HepG2 (cell line): ENCODE measurements around the gene TRIM44. TPM values are rescaled to one million over a fixed set of nuclear protein-coding genes. Genes with fewer than 3 reads are reported as not detected.
A peak's percentile ranks its signal among the peaks of the same experiment; 100 is the strongest.

Experiments used
- ATAC-seq: fragments of 200-7000 bp; cut with Tn5 transposase; 3 replicates; pipeline ENCODE4 v1.9.1; 2020; ENCODE audit warnings: mild to moderate bottlenecking, moderate library complexity
- BruUV-seq: library from RNA; stranded (reverse); fragments of 400-500 nt; replicated peaks from 2 replicates; lab custom pipeline; 2021; lab: Mats Ljungman, UMichigan
- CTCF ChIA-PET: fragments of 300-600 bp; formaldehyde crosslinking; extraction: SDS; loops from one replicate; lab custom pipeline; 2021; ENCODE audit warnings: low total read pairs, inconsistent platforms, low intra/inter-chr PET ratio; lab: Yijun Ruan, JAX
- POLR2A ChIA-PET: fragments of 350-600 bp; sonication (Branson Sonifier 250); formaldehyde crosslinking; loops from one replicate; lab custom pipeline; 2020; ENCODE audit warnings: antibody characterized with exemption, inconsistent platforms; lab: Yijun Ruan, JAX
- DNase-seq: peaks from one replicate; pipeline ENCODE4 v3.0.0-alpha.2; 2015; ENCODE audit warnings: low spot score
- FAIRE-seq: peaks from 3 replicates; lab custom pipeline; 2011; peaks lifted over from hg19 to GRCh38; lab: Jason Lieb, UNC
- H2AFZ ChIP-seq: one replicate; pipeline ENCODE4 v1.6.1; 2011; ENCODE audit warnings: low read length, inconsistent platforms
- H3K27ac ChIP-seq: fragments of 300-600 bp; 3 replicates; pipeline ENCODE4 v1.8.0; 2011; ENCODE audit warnings: mixed run types, mild to moderate bottlenecking, mixed read lengths, low read length, inconsistent platforms; ENCODE audit not compliant: insufficient read depth; ENCODE audit errors: extremely low read length
- H3K27me3 ChIP-seq, 2 experiments: fragments of 200-600 bp in 1 of 2; 2 replicates in 1 of 2; 3 replicates in 1 of 2; pipeline versions ENCODE4 v1.6.0 to v1.8.0; 2011; ENCODE audit warnings: low read length in 2 of 2, mild to moderate bottlenecking in 2 of 2, moderate library complexity in 2 of 2, inconsistent platforms in 1 of 2; ENCODE audit not compliant: insufficient read depth in 2 of 2, control insufficient read depth in 1 of 2
- H3K36me3 ChIP-seq, 2 experiments: fragments of 200-600 bp in 1 of 2; replicated peaks in 1 of 2; 2 replicates in 1 of 2; 3 replicates in 1 of 2; pipeline versions ENCODE4 v1.5.1 to v1.8.0; 2011; ENCODE audit warnings: low read length in 2 of 2, inconsistent platforms in 1 of 2; ENCODE audit not compliant: insufficient read depth in 2 of 2, control insufficient read depth in 1 of 2
- H3K4me1 ChIP-seq: 2 replicates; pipeline ENCODE4 v1.5.1; 2012; ENCODE audit warnings: low read length, inconsistent platforms; ENCODE audit not compliant: insufficient read depth
- H3K4me2 ChIP-seq: 2 replicates; pipeline ENCODE4 v1.6.0; 2011; ENCODE audit warnings: low read depth, low read length, inconsistent platforms
- H3K4me3 ChIP-seq, 3 experiments: fragments of 200-600 bp in 1 of 3; sonication (generic), shearing (Covaris generic) in 1 of 3; replicated peaks in 1 of 3; 2 replicates each; pipeline ENCODE4 v1.5.1; 2011 to 2016; ENCODE audit warnings: low read length in 3 of 3, inconsistent platforms in 2 of 3, low read depth in 2 of 3, mild to moderate bottlenecking in 2 of 3, control low read depth in 1 of 3, mixed read lengths in 1 of 3; ENCODE audit not compliant: insufficient read depth in 1 of 3
- H3K79me2 ChIP-seq: one replicate; pipeline ENCODE4 v1.6.1; 2011; ENCODE audit warnings: low read length, inconsistent platforms; ENCODE audit not compliant: insufficient read depth
- H3K9ac ChIP-seq: 2 replicates; pipeline ENCODE4 v1.6.0; 2011; ENCODE audit warnings: mild to moderate bottlenecking, low read depth, low read length, inconsistent platforms; ENCODE audit not compliant: insufficient read depth
- H3K9me3 ChIP-seq: 2 replicates; pipeline ENCODE4 v1.5.1; 2012; ENCODE audit warnings: mild to moderate bottlenecking, low read length
- H4K20me1 ChIP-seq: 2 replicates; pipeline ENCODE4 v1.6.0; 2011; ENCODE audit warnings: inconsistent platforms, mild to moderate bottlenecking, low read length, moderate library complexity; ENCODE audit not compliant: insufficient read depth
- ELF3 ChIP-seq: IDR thresholded peaks from 2 replicates; pipeline ENCODE4 v1.6.1; 2016; ENCODE audit warnings: missing genetic modification reagents, missing compliant biosample characterization
- RELA ChIP-seq: sonication (generic); formaldehyde crosslinking; IDR thresholded peaks from 2 replicates; pipeline ENCODE4 v1.4.0; 2020; ENCODE audit warnings: missing genetic modification reagents
- SATB2 ChIP-seq: sonication (generic); formaldehyde crosslinking; IDR thresholded peaks from 2 replicates; pipeline ENCODE4 v1.5.0; 2020; ENCODE audit warnings: missing genetic modification reagents
- SIX1 ChIP-seq: sonication (generic); formaldehyde crosslinking; IDR thresholded peaks from 2 replicates; pipeline ENCODE4 v1.4.0; 2020; ENCODE audit warnings: missing genetic modification reagents, borderline replicate concordance
- ZNF331 ChIP-seq: sonication (generic); formaldehyde crosslinking; IDR thresholded peaks from 2 replicates; pipeline ENCODE4 v1.4.0; 2020; ENCODE audit warnings: missing genetic modification reagents
- ZNF362 ChIP-seq: sonication (generic); formaldehyde crosslinking; IDR thresholded peaks from 2 replicates; pipeline ENCODE4 v1.4.0; 2020; ENCODE audit warnings: missing genetic modification reagents, mild to moderate bottlenecking, borderline replicate concordance
- WGBS: methylation state at CpG from one replicate; pipeline ENCODE4 v1.1.6; 2017; ENCODE audit warnings: low lambda C conversion rate; 5-methylcytosine and 5-hydroxymethylcytosine counted together
- in situ Hi-C: cut with HindIII; loops from 2 replicates; pipeline ENCODE4 v1.10.0; 2017; ENCODE audit warnings: low pct_unique_long_range_greater_than_20kb; ENCODE audit not compliant: extremely low pct_ligation_motif_present
- intact Hi-C: fragments of 100-400 bp; cut with micrococcal nuclease; formaldehyde crosslinking; loops from one replicate; pipeline ENCODE4 v1.10.0; 2022; ENCODE audit not compliant: unreplicated experiment
- polyA plus RNA-seq, 8 experiments: library from polyadenylated mRNA; depleted of rRNA in 3 of 8; stranded (reverse) in 7 of 8; unstranded in 1 of 8; fragments of >200 nt; fragmentation: Illumina TruSeq in 4 of 8; extraction: Trizol in 4 of 8; gene quantifications; 2 replicates each; pipeline versions ENCODE4 v1.2.1 to v1.2.3, GENCODE V29; 2011 to 2016; ENCODE audit warnings: low read depth in 4 of 8, missing spikeins in 1 of 8, mixed read lengths in 1 of 8; ENCODE audit not compliant: insufficient read depth in 1 of 8
- total RNA-seq, 5 experiments: library from RNA; depleted of rRNA; stranded (reverse); fragments of >200 nt; fragmentation: Illumina TruSeq; extraction: Trizol; gene quantifications; 2 replicates each; pipeline ENCODE4 v1.2.3, GENCODE V29; 2016; ENCODE audit warnings: low read depth in 1 of 5

Gene TRIM44
- total and polyA plus RNA-seq, 2 of the 13 experiments (the other 11 are each of a cell fraction or from before 2014, with no cell fraction given), result 22.7 to 50.3 TPM

- H3K9me3 ChIP-seq, result no peaks in the 10 kb centered on the region
- no peak; the same call in 2 of the 3 replicates for ATAC-seq
- no TSS peak for BruUV-seq
- TF ChIP-seq ZNF362 (CRISPR knock-in tag) (peak; percentile 33; the same call in 1 of the 2 replicates), ZNF331 (CRISPR knock-in tag) (no peak)
- intact Hi-C loops (no loop called here), in situ Hi-C loops (no loop called here)
- H3K36me3 ChIP-seq, result peaks cover 4 to 22% of the 10 kb centered on the region in 2 experiments
- no peaks in the 10 kb centered on the region for H3K27me3 ChIP-seq
- no peaks in the 10 kb centered on the region for H3K79me2 ChIP-seq
- FAIRE-seq, result no peak
- CTCF ChIA-PET, result no interaction called here
- H3K4me2 ChIP-seq, result no peak overlapping the region
- H3K27ac ChIP-seq, result no peak overlapping the region
- peaks cover 21% of the 10 kb centered on the region for H3K4me1 ChIP-seq
- no peak overlapping the region for H3K4me3 ChIP-seq
- H2AFZ ChIP-seq, result no peak overlapping the region
- DNase-seq, result no peak
- POLR2A ChIA-PET, result no interaction called here
- WGBS, result 76% methylated on average over 7 of the region's 7 CpGs
- no peaks in the 10 kb centered on the region for H4K20me1 ChIP-seq
- H3K9ac ChIP-seq, result no peak overlapping the region
Measured at GRCh38 chr11:35689081-35689996, 26.8 kb downstream of the TRIM44 start.

- no peaks in the 10 kb centered on the region for H3K79me2 ChIP-seq
- no peak overlapping the region for H3K27ac ChIP-seq
- H3K4me2 ChIP-seq, result no peak overlapping the region
- H3K4me3 ChIP-seq, result no peak overlapping the region
- intact Hi-C loops, result no loop called here
- FAIRE-seq, result no peak
- no TSS peak for BruUV-seq
- CTCF ChIA-PET, result no interaction called here
- no peak for ATAC-seq
- 0 out of 2 replicates have a peak, but pooled peaks cover 6% of the 10 kb centered on the region for H3K4me1 ChIP-seq
- H2AFZ ChIP-seq, result no peak overlapping the region
- H3K9ac ChIP-seq, result no peak overlapping the region
- POLR2A ChIA-PET, result no interaction called here
- no peaks in the 10 kb centered on the region for H4K20me1 ChIP-seq
- peaks cover 0 to 8% of the 10 kb centered on the region in 2 experiments; a peak in 3 of 5 replicates for H3K36me3 ChIP-seq
- WGBS, result 99% methylated on average over 13 of the region's 15 CpGs
- H3K27me3 ChIP-seq, result no peaks in the 10 kb centered on the region
- in situ Hi-C loops, result no loop called here
- no peak for DNase-seq
- TF ChIP-seq RELA (no peak), SIX1 (no peak), SATB2 (CRISPR knock-in tag) (no peak), ELF3 (no peak)
- H3K9me3 ChIP-seq, result no peaks in the 10 kb centered on the region
Measured at GRCh38 chr11:35702126-35702525, 39.6 kb downstream of the TRIM44 start.
